ENCODE measurements around the gene LDLRAP1. TPM values are rescaled to one million over a fixed set of nuclear protein-coding genes. Genes with fewer than 3 reads are reported as not detected.
A peak's percentile ranks its signal among the peaks of the same experiment; 100 is the strongest.

LDLRAP1 gene
- total and polyA plus RNA-seq, 9 of the 15 experiments (the other 6 are each of a cell fraction or from before 2014, with no cell fraction given): 0.56 to 29.6 (median 16.2) TPM

- no peak for ATAC-seq
- peaks cover 29 to 66% of the 10 kb centered on the region in 2 experiments for H3K27me3 ChIP-seq (ENCODE audit: control insufficient read depth in 2 of 2, insufficient read depth in 2 of 2, low read length in 2 of 2)
- in situ Hi-C loops (cut with MboI) (no loop called here), intact Hi-C loops (cut with micrococcal nuclease) (no loop called here)
- no peak overlapping the region for H3K4me2 ChIP-seq (ENCODE audit: insufficient read depth, low read length)
- H3K79me2 ChIP-seq (ENCODE audit: control insufficient read depth, insufficient read depth, low read length): no peaks in the 10 kb centered on the region
- no peak overlapping the region for H3K4me3 ChIP-seq
- no peaks in the 10 kb centered on the region for H3K36me3 ChIP-seq (ENCODE audit: control insufficient read depth, insufficient read depth, low read length)
- WGBS (ENCODE audit: insufficient coverage, low coverage, missing lambda C conversion rate): 37% methylated on average over 18 of the region's 18 CpGs
- H3K9me3 ChIP-seq (replicated peaks; ENCODE audit: control insufficient read depth, insufficient read depth, low read depth, low read length): no peaks in the 10 kb centered on the region
- H3K4me1 ChIP-seq (replicated peaks in 1 of 2; ENCODE audit: control insufficient read depth in 2 of 2, insufficient read depth in 2 of 2, low read length in 2 of 2): peaks cover 0 to 31% of the 10 kb centered on the region in 2 experiments; a peak in 2 of 5 replicates
- no peak overlapping the region for H3K9ac ChIP-seq (ENCODE audit: insufficient read depth in 1 of 2, low read depth in 2 of 2, low read length in 2 of 2)
- no peak for FAIRE-seq
- ChIA-PET POLR2A (interaction anchor here (1.7 kb wide), 1 partner anchor 10 kb away, joined by 9 read pairs; no protein-coding TSS in a partner anchor), CTCF (ENCODE audit: low intra/inter-chr PET ratio) (no interaction called here)
- H2AFZ ChIP-seq (ENCODE audit: low read depth, low read length): no peak overlapping the region
- BruUV-seq (replicated peaks): no TSS peak
- DNase-seq (ENCODE audit: extremely low read depth in 1 of 4, low spot score in 3 of 4): no peak
- TF ChIP-seq ZFP36 (IDR thresholded peaks at IDR 0.05; ENCODE audit: low read depth, low read length, partially characterized antibody) (peak; percentile 49), NFIC (IDR thresholded peaks at IDR 0.05) (0 out of 2 replicates have a peak, but pooled peaks have one; percentile 4), EHMT2 (IDR thresholded peaks at IDR 0.05) (no peak), ZNF121 (CRISPR knock-in tag; conservative IDR thresholded peaks at IDR 0.05) (no peak), RAD21 (CRISPR knock-in tag; conservative IDR thresholded peaks at IDR 0.05 in 1 of 2, IDR thresholded peaks at IDR 0.05 in 1 of 2) (no peak)
- 0 out of 2 replicates have a peak, but pooled peaks cover 5% of the 10 kb centered on the region for H4K20me1 ChIP-seq (replicated peaks; ENCODE audit: control insufficient read depth, insufficient read depth, low read length)
- no peak overlapping the region for H3K27ac ChIP-seq (ENCODE audit: extremely low read depth, low read depth, low read length)
- no peaks in the 10 kb centered on the region for H3K9me1 ChIP-seq (ENCODE audit: control insufficient read depth, insufficient read depth, low read length)
Measured at GRCh38 chr1:25576459-25577133, 33.2 kb downstream of the LDLRAP1 start.

Measured in K562 (cell line).